Osteocyte (in vitro differentiated cells): ENCODE results near the gene YPEL4. TPM values are rescaled to one million over a fixed set of nuclear protein-coding genes. Genes with fewer than 3 reads are reported as not detected.

ENCODE experiments used
- DNase-seq: peaks from one replicate; pipeline ENCODE4 v3.0.0; 2021; ENCODE audit warnings: mixed read lengths; ENCODE audit not compliant: unreplicated experiment; ENCODE audit errors: extremely low spot score
- H3K27ac Mint-ChIP-seq: one replicate; pipeline ENCODE4 v1.8.0; 2021; ENCODE audit warnings: mild to moderate bottlenecking, mixed read lengths; ENCODE audit not compliant: unreplicated experiment
- H3K27me3 Mint-ChIP-seq: one replicate; pipeline ENCODE4 v1.8.0; 2021; ENCODE audit warnings: mixed read lengths; ENCODE audit not compliant: unreplicated experiment
- H3K36me3 Mint-ChIP-seq: one replicate; pipeline ENCODE4 v1.8.0; 2021; ENCODE audit warnings: mixed read lengths; ENCODE audit not compliant: unreplicated experiment
- H3K4me1 Mint-ChIP-seq: one replicate; pipeline ENCODE4 v1.8.0; 2021; ENCODE audit warnings: mixed read lengths; ENCODE audit not compliant: unreplicated experiment
- H3K4me3 Mint-ChIP-seq: one replicate; pipeline ENCODE4 v1.8.0; 2021; ENCODE audit warnings: mild to moderate bottlenecking, moderate library complexity, mixed read lengths; ENCODE audit not compliant: unreplicated experiment
- H3K9me3 Mint-ChIP-seq: one replicate; pipeline ENCODE4 v1.8.0; 2021; ENCODE audit warnings: mixed read lengths; ENCODE audit not compliant: unreplicated experiment
- CTCF ChIP-seq: fragments of 200-600 bp; sonication (generic); IDR thresholded peaks from 2 replicates; pipeline ENCODE4 v1.5.0; 2021; ENCODE audit warnings: antibody characterized with exemption, mild to moderate bottlenecking, moderate library complexity
- total RNA-seq: library from RNA; stranded (reverse); gene quantifications from 2 replicates; pipeline ENCODE4 v1.2.1, GENCODE V29; 2021

The YPEL4 gene
- total RNA-seq, 1 donor from 2014 or later = 0.35 TPM

GRCh38 chr11:57632116-57632515, 17.6 kb downstream of the YPEL4 start:
- H3K36me3 Mint-ChIP-seq = no peaks in the 10 kb centered on the region
- peaks cover 48% of the 10 kb centered on the region for H3K27me3 Mint-ChIP-seq
- no peaks in the 10 kb centered on the region for H3K4me1 Mint-ChIP-seq
- H3K27ac Mint-ChIP-seq = no peak overlapping the region
- no peaks in the 10 kb centered on the region for H3K9me3 Mint-ChIP-seq
- DNase-seq = no peak
- TF ChIP-seq CTCF = no peak
- no peak overlapping the region for H3K4me3 Mint-ChIP-seq

DNA sequence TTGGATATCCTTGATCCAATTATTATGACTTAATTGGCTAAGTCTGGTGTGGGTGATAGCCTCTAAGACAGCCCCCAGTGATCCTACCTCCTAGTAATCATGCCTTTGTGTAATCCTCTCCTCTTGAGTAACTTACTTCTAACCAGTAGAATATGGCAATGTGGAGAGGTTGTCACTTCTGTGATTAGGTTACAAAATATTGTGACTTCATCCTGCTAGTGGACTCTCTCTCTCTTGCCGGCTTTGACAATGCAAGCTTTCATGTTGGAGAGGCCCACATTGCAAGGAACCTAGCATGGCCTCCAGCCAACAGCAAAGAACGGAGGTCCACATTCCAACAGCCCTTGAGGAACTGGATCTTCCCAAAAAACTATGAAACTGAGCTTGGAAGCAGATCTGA, 19.5 kb downstream of the YPEL4 start:
- no peak overlapping the region for H3K4me3 Mint-ChIP-seq
- H3K9me3 Mint-ChIP-seq = no peaks in the 10 kb centered on the region
- H3K4me1 Mint-ChIP-seq = no peaks in the 10 kb centered on the region
- no peaks in the 10 kb centered on the region for H3K36me3 Mint-ChIP-seq
- no peak for TF ChIP-seq CTCF
- peaks cover 48% of the 10 kb centered on the region for H3K27me3 Mint-ChIP-seq
- DNase-seq = no peak
- H3K27ac Mint-ChIP-seq = no peak overlapping the region

DNA sequence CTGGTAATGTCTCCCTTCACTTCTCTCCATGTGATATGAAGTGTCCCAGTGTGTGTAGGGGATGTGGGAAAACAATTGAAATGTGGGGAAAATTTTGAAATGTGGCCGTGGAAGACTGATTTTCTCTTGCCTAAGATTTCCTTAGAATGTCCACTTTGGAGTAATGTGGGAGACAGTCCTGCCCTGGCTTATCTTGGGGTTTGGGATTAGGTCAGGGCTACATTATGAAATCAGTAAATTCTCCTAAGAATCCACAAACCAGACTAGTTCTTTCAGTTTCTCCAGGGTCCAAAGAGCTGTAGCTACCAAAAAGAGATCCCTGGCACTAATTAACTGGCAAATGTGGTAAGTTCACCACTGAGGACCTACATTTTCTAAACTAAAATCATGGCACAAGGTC, 22.8 kb downstream of the YPEL4 start:
- H3K36me3 Mint-ChIP-seq = no peaks in the 10 kb centered on the region
- no peak overlapping the region for H3K4me3 Mint-ChIP-seq
- H3K4me1 Mint-ChIP-seq = no peaks in the 10 kb centered on the region
- no peak for TF ChIP-seq CTCF
- DNase-seq = no peak
- no peak overlapping the region for H3K27ac Mint-ChIP-seq
- no peaks in the 10 kb centered on the region for H3K9me3 Mint-ChIP-seq
- H3K27me3 Mint-ChIP-seq = peaks cover 38% of the 10 kb centered on the region

DNA sequence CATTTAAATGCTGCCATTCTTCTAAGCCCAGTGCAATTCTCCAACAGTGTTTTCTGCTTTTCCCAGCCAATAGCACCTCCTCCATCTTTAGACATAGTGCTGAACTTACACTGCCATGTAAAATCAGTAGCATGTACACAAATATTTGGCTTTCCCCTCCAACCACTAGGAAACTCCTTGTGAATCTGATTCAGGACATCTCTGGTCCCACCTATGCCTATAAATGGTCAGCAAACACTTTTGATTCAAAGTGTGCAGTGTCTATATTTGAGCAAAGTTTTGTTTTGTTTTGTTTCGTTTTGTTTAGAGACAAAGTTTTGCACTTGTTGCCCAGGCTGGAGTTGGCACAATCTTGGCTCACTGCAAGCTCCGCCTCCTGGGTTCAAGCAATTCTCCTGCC, 24.8 kb downstream of the YPEL4 start:
- Mint-ChIP-seq H3K36me3 (no peaks in the 10 kb centered on the region), H3K27ac (no peak overlapping the region), H3K4me1 (no peaks in the 10 kb centered on the region), H3K27me3 (peaks cover 18% of the 10 kb centered on the region), H3K4me3 (no peak overlapping the region), H3K9me3 (peaks cover 4% of the 10 kb centered on the region)
- no peak for DNase-seq
- TF ChIP-seq CTCF = no peak

DNA sequence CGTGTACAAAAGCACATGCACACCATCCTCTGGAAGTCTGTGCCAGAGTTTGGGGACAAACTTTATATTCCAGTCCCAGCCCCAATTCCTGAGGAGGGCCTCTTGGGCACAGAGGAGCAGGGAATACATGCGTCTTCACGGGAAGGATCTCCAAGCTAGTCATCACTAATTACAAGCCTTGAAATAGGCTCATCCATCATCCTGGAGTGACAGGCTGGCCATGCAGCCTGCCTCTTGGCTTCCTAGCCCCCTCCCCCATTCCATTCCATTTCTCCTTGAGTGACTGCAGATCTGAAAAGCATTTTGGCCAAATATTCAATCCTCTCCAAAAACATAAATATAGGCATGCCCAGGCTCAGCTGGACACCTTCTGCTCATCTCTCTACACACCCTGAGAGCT, 27.4 kb downstream of the YPEL4 start:
- Mint-ChIP-seq H3K4me3 (no peak overlapping the region), H3K9me3 (peaks cover 4% of the 10 kb centered on the region), H3K27ac (no peak overlapping the region), H3K36me3 (no peaks in the 10 kb centered on the region), H3K27me3 (peaks cover 11% of the 10 kb centered on the region), H3K4me1 (no peaks in the 10 kb centered on the region)
- TF ChIP-seq CTCF = no peak
- no peak for DNase-seq
